OCI-LY1 (cell line): ENCODE results near the gene ZMIZ1.

ENCODE experiments used
- H2AFZ ChIP-seq: fragments of 200-600 bp; sonication (generic), shearing (Covaris generic); 2 replicates; pipeline ENCODE4 v1.6.0; 2014; ENCODE audit warnings: antibody characterized with exemption, mild to moderate bottlenecking, low read length
- H3F3A ChIP-seq: fragments of 200-600 bp; sonication (generic), shearing (Covaris generic); 2 replicates; pipeline ENCODE4 v1.6.0; 2014; ENCODE audit warnings: mild to moderate bottlenecking, antibody characterized with exemption, low read length, moderate library complexity; ENCODE audit not compliant: insufficient read depth
- H3K27ac ChIP-seq: fragments of 200-600 bp; sonication (generic); 2 replicates; pipeline ENCODE4 v1.5.1; 2014; ENCODE audit warnings: low read length, mixed run types, mild to moderate bottlenecking, low read depth; ENCODE audit not compliant: poor library complexity, severe bottlenecking
- H3K27me3 ChIP-seq: fragments of 200-600 bp; sonication (generic); 2 replicates; pipeline ENCODE4 v1.6.0; 2014; ENCODE audit warnings: antibody characterized with exemption, mild to moderate bottlenecking, low read length, moderate library complexity; ENCODE audit not compliant: insufficient read depth
- H3K36me3 ChIP-seq: fragments of 200-600 bp; sonication (generic); 2 replicates; pipeline ENCODE4 v1.6.1; 2014; ENCODE audit warnings: mild to moderate bottlenecking, antibody characterized with exemption, low read length, moderate library complexity, mixed read lengths; ENCODE audit not compliant: insufficient read depth
- H3K4me1 ChIP-seq: fragments of 200-600 bp; sonication (generic); 2 replicates; pipeline ENCODE4 v1.5.1; 2014; ENCODE audit warnings: mild to moderate bottlenecking, low read length, moderate library complexity; ENCODE audit not compliant: insufficient read depth, severe bottlenecking
- H3K4me2 ChIP-seq: fragments of 200-600 bp; sonication (generic), shearing (Covaris generic); 2 replicates; pipeline ENCODE4 v1.6.1; 2014; ENCODE audit warnings: low read length
- H3K4me3 ChIP-seq: fragments of 200-600 bp; sonication (generic); 2 replicates; pipeline ENCODE4 v1.5.1; 2014; ENCODE audit warnings: low read length, low read depth, mild to moderate bottlenecking, mixed read lengths; ENCODE audit not compliant: poor library complexity, severe bottlenecking
- H3K79me2 ChIP-seq: fragments of 200-600 bp; shearing (Covaris generic); 2 replicates; pipeline ENCODE4 v1.6.1; 2016; ENCODE audit warnings: mixed run types, low read length, mixed read lengths; ENCODE audit not compliant: insufficient read depth
- H3K9ac ChIP-seq: fragments of 200-600 bp; sonication (generic), shearing (Covaris generic); 2 replicates; pipeline ENCODE4 v1.6.1; 2014; ENCODE audit warnings: mild to moderate bottlenecking, low read length, mixed read lengths
- H3K9me2 ChIP-seq: fragments of 200-600 bp; sonication (generic), shearing (Covaris generic); 2 replicates; pipeline ENCODE4 v1.6.1; 2014; ENCODE audit warnings: low read depth, mild to moderate bottlenecking, low read length, mixed read lengths
- H3K9me3 ChIP-seq: fragments of 200-600 bp; shearing (Covaris generic); 2 replicates; pipeline ENCODE4 v1.6.1; 2014; ENCODE audit warnings: low read length, mixed read lengths
- H4K20me1 ChIP-seq: fragments of 200-600 bp; sonication (generic), shearing (Covaris generic); 2 replicates; pipeline ENCODE4 v1.6.0; 2016; ENCODE audit warnings: mild to moderate bottlenecking, low read length; ENCODE audit not compliant: insufficient read depth
- EZH2 ChIP-seq: fragments of 200-600 bp; sonication (generic), shearing (Covaris generic); IDR thresholded peaks from 2 replicates; pipeline ENCODE4 v1.8.0; 2017; ENCODE audit warnings: borderline replicate concordance, mixed run types, mild to moderate bottlenecking, antibody characterized with exemption, low read length, moderate library complexity, mixed read lengths
- TF ChIP-seq, protein P1 (sequence below): fragments of 200-600 bp; sonication (generic), shearing (Covaris generic); IDR thresholded peaks from 2 replicates; pipeline ENCODE4 v1.5.1; 2017; ENCODE audit warnings: mild to moderate bottlenecking, antibody characterized with exemption, low read length, moderate library complexity, mixed read lengths

ZMIZ1 gene

DNA sequence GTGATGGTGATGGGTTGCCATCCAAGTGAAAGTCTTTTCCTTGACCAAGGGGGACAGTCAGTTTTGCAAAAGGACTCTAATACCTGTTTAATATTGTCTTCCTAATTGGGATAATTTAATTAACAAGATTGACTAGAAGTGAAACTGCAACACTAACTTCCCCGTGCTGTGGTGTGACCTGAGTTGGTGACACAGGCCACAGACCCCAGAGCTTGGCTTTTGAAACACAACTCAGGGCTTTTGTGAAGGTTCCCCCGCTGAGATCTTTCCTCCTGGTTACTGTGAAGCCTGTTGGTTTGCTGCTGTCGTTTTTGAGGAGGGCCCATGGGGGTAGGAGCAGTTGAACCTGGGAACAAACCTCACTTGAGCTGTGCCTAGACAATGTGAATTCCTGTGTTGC lies 285.4 kb downstream of the ZMIZ1 start:
- Histone ChIP-seq H4K20me1 (no peaks in the 10 kb centered on the region), H3K36me3 (peaks cover 81% of the 10 kb centered on the region), H3K4me3 (no peak overlapping the region), H3F3A (no peaks in the 10 kb centered on the region), H3K9me3 (no peaks in the 10 kb centered on the region), H3K79me2 (no peaks in the 10 kb centered on the region), H3K4me1 (peaks cover 6% of the 10 kb centered on the region), H3K4me2 (no peak overlapping the region), H3K27ac (no peak overlapping the region), H3K27me3 (no peaks in the 10 kb centered on the region), H3K9me2 (no peaks in the 10 kb centered on the region), H3K9ac (no peak overlapping the region), H2AFZ (no peak overlapping the region)
- TF ChIP-seq, protein P1, sequence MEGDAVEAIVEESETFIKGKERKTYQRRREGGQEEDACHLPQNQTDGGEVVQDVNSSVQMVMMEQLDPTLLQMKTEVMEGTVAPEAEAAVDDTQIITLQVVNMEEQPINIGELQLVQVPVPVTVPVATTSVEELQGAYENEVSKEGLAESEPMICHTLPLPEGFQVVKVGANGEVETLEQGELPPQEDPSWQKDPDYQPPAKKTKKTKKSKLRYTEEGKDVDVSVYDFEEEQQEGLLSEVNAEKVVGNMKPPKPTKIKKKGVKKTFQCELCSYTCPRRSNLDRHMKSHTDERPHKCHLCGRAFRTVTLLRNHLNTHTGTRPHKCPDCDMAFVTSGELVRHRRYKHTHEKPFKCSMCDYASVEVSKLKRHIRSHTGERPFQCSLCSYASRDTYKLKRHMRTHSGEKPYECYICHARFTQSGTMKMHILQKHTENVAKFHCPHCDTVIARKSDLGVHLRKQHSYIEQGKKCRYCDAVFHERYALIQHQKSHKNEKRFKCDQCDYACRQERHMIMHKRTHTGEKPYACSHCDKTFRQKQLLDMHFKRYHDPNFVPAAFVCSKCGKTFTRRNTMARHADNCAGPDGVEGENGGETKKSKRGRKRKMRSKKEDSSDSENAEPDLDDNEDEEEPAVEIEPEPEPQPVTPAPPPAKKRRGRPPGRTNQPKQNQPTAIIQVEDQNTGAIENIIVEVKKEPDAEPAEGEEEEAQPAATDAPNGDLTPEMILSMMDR: no peak
- no peak for TF ChIP-seq EZH2

DNA sequence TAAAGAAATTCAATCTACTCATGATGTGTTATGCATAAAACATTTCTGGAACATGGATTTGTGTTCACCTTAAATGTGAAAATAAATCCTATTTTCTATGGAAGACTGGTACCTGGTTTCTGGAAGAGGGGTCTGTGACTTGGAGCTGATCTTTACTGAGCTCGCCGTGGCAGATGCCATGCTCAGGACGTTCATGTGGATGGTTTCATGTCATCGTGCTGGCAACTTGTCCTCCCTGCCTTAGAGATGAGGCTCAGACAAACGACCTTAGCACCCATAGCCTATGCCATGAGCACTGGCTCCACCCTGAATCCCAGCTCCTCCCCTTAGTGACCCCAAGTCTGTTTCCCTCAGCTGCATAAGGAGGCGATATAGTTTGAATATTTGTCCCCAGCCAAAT lies 285.8 kb downstream of the ZMIZ1 start:
- Histone ChIP-seq H3K4me1 (peaks cover 2% of the 10 kb centered on the region), H3K9me2 (no peaks in the 10 kb centered on the region), H3K79me2 (no peaks in the 10 kb centered on the region), H3K9ac (no peak overlapping the region), H3K36me3 (peaks cover 77% of the 10 kb centered on the region), H3K9me3 (no peaks in the 10 kb centered on the region), H2AFZ (no peak overlapping the region), H3K27me3 (no peaks in the 10 kb centered on the region), H4K20me1 (no peaks in the 10 kb centered on the region), H3K4me3 (no peak overlapping the region), H3K27ac (no peak overlapping the region), H3F3A (no peaks in the 10 kb centered on the region), H3K4me2 (no peak overlapping the region)
- TF ChIP-seq, protein P1: no peak
- no peak for TF ChIP-seq EZH2

DNA sequence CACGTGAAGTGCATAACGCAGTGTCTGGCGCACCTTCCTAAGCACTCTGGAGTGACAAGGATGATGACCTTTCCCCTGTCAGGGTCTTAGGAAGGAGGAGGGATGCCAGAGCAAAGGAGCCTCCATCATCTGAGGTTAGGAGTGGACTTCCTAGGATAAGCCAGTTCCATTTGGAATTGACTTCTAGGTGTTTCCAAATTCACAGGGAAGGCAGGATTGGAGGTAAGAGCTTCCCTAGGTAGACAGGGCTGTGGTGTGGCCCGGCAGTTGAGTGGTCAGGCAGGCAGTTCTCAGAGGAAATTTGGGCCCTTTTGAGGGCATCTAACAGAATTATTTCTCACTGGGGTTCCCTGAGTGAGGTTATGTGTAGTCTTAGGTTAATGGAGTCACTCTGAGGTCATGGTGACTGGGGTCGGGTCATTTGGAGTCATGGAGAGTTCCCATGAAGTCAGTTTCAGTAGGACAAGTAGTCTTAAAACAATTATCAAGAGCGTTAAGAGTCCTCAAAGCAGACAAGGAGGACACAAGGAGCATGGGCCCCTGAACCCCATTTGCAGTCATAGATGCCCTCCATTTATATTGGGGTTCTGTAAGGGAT lies 286.8 kb downstream of the ZMIZ1 start:
- Histone ChIP-seq H2AFZ (no peak overlapping the region), H3K27ac (no peak overlapping the region), H3K36me3 (peaks cover 68% of the 10 kb centered on the region), H3K4me3 (no peak overlapping the region), H3K4me2 (no peak overlapping the region), H3F3A (no peaks in the 10 kb centered on the region), H3K9me3 (no peaks in the 10 kb centered on the region), H4K20me1 (no peaks in the 10 kb centered on the region), H3K27me3 (no peaks in the 10 kb centered on the region), H3K4me1 (no peaks in the 10 kb centered on the region), H3K9me2 (no peaks in the 10 kb centered on the region), H3K79me2 (no peaks in the 10 kb centered on the region), H3K9ac (no peak overlapping the region)
- TF ChIP-seq EZH2: no peak
- TF ChIP-seq, protein P1: no peak
